Measurements from ENCODE around the gene FCMR.

Gene FCMR

GRCh38 chr1:206953626-206954025 lies 31.9 kb upstream of the FCMR start:
- H3K79me2 ChIP-seq (ENCODE audit: low read length), result no peaks in the 10 kb centered on the region
- DNase-seq, result no peak
- no peak overlapping the region for H3K4me3 ChIP-seq (ENCODE audit: low read length)
- H3K27me3 ChIP-seq (replicated peaks; ENCODE audit: insufficient read depth, low read length), result no peaks in the 10 kb centered on the region
- no peaks in the 10 kb centered on the region for H3K9me3 ChIP-seq (replicated peaks; ENCODE audit: insufficient read depth, low read length)
- no peaks in the 10 kb centered on the region for H3K4me1 ChIP-seq (ENCODE audit: low read length)
- H3K9ac ChIP-seq (ENCODE audit: low read length), result no peak overlapping the region
- H2AFZ ChIP-seq (ENCODE audit: low read length), result no peak overlapping the region
- no peak overlapping the region for H3K27ac ChIP-seq (ENCODE audit: low read length)
- H4K20me1 ChIP-seq (ENCODE audit: insufficient read depth, low read length), result no peaks in the 10 kb centered on the region
- no peaks in the 10 kb centered on the region for H3K36me3 ChIP-seq (replicated peaks; ENCODE audit: insufficient read depth, low read length)
- H3K9me2 ChIP-seq (replicated peaks; ENCODE audit: insufficient read depth, low read length), result no peaks in the 10 kb centered on the region
- TF ChIP-seq CTCF (IDR thresholded peaks at IDR 0.05; ENCODE audit: low read length), result no peak
- no peak for TF ChIP-seq EZH2 (optimal IDR thresholded peaks at IDR 0.05; ENCODE audit: low read depth, low read length)
- no peak for TF ChIP-seq EZH2phosphoT487 (IDR thresholded peaks at IDR 0.05; ENCODE audit: low read length)
- H3F3A ChIP-seq (ENCODE audit: insufficient read depth, low read length), result no peaks in the 10 kb centered on the region
- no peak overlapping the region for H3K4me2 ChIP-seq (ENCODE audit: low read depth, low read length)

GRCh38 chr1:206953126-206953525 lies 31.4 kb upstream of the FCMR start:
- no peaks in the 10 kb centered on the region for H3K4me1 ChIP-seq (ENCODE audit: low read length)
- H3K9ac ChIP-seq (ENCODE audit: low read length), result no peak overlapping the region
- no peak for TF ChIP-seq CTCF (IDR thresholded peaks at IDR 0.05; ENCODE audit: low read length)
- no peak for TF ChIP-seq EZH2 (optimal IDR thresholded peaks at IDR 0.05; ENCODE audit: low read depth, low read length)
- TF ChIP-seq EZH2phosphoT487 (IDR thresholded peaks at IDR 0.05; ENCODE audit: low read length), result no peak
- H4K20me1 ChIP-seq (ENCODE audit: insufficient read depth, low read length), result no peaks in the 10 kb centered on the region
- H3K9me3 ChIP-seq (replicated peaks; ENCODE audit: insufficient read depth, low read length), result no peaks in the 10 kb centered on the region
- no peaks in the 10 kb centered on the region for H3K79me2 ChIP-seq (ENCODE audit: low read length)
- no peak overlapping the region for H2AFZ ChIP-seq (ENCODE audit: low read length)
- H3K9me2 ChIP-seq (replicated peaks; ENCODE audit: insufficient read depth, low read length), result no peaks in the 10 kb centered on the region
- no peak for DNase-seq
- H3K4me3 ChIP-seq (ENCODE audit: low read length), result no peak overlapping the region
- H3K27ac ChIP-seq (ENCODE audit: low read length), result no peak overlapping the region
- H3K36me3 ChIP-seq (replicated peaks; ENCODE audit: insufficient read depth, low read length), result no peaks in the 10 kb centered on the region
- H3K27me3 ChIP-seq (replicated peaks; ENCODE audit: insufficient read depth, low read length), result no peaks in the 10 kb centered on the region
- H3K4me2 ChIP-seq (ENCODE audit: low read depth, low read length), result no peak overlapping the region
- H3F3A ChIP-seq (ENCODE audit: insufficient read depth, low read length), result no peaks in the 10 kb centered on the region

GRCh38 chr1:206952171-206952570 lies 30.4 kb upstream of the FCMR start:
- no peak for TF ChIP-seq EZH2 (optimal IDR thresholded peaks at IDR 0.05; ENCODE audit: low read depth, low read length)
- no peak for TF ChIP-seq EZH2phosphoT487 (IDR thresholded peaks at IDR 0.05; ENCODE audit: low read length)
- TF ChIP-seq CTCF (IDR thresholded peaks at IDR 0.05; ENCODE audit: low read length), result no peak
- Histone ChIP-seq H3K4me3 (ENCODE audit: low read length) (no peak overlapping the region), H3K79me2 (ENCODE audit: low read length) (no peaks in the 10 kb centered on the region), H3K27ac (ENCODE audit: low read length) (no peak overlapping the region), H3K9me3 (replicated peaks; ENCODE audit: insufficient read depth, low read length) (no peaks in the 10 kb centered on the region), H3K27me3 (replicated peaks; ENCODE audit: insufficient read depth, low read length) (no peaks in the 10 kb centered on the region), H2AFZ (ENCODE audit: low read length) (no peak overlapping the region), H3K9me2 (replicated peaks; ENCODE audit: insufficient read depth, low read length) (no peaks in the 10 kb centered on the region), H4K20me1 (ENCODE audit: insufficient read depth, low read length) (no peaks in the 10 kb centered on the region), H3K9ac (ENCODE audit: low read length) (no peak overlapping the region), H3K4me1 (ENCODE audit: low read length) (no peaks in the 10 kb centered on the region), H3K4me2 (ENCODE audit: low read depth, low read length) (no peak overlapping the region), H3K36me3 (replicated peaks; ENCODE audit: insufficient read depth, low read length) (no peaks in the 10 kb centered on the region), H3F3A (ENCODE audit: insufficient read depth, low read length) (no peaks in the 10 kb centered on the region)
- no peak for DNase-seq
